Measurements from ENCODE around the gene MROH2B. TPM values are rescaled to one million over a fixed set of nuclear protein-coding genes. Genes with fewer than 3 reads are reported as not detected.

Gene MROH2B
- total RNA-seq, 4 donors from 2014 or later, result not detected

DNA sequence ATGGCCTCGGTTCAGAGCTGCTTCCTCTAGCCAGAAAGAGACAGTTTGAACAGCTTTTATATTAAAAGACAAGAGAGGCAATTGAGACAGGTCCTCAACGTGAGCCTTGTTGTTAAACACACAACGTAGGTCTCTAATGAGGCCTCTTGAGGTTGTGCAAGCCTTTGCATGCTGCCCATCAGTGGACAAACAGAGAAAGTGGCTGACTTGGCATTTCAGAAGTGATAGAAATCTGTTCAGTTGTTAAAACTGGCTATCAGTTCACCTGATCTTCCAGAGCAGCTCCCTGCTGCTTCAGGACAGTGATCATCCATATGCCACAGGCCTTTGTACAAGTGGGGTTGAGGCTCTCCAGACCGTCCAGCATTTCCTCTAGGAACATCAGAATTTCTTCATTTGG, 58.8 kb downstream of the MROH2B start:
- Histone ChIP-seq H3K36me3 (no peaks in the 10 kb centered on the region), H3K9me3 (no peaks in the 10 kb centered on the region), H3K4me3 (no peak overlapping the region), H3K4me1 (no peaks in the 10 kb centered on the region), H3K27me3 (no peaks in the 10 kb centered on the region), H3K27ac (no peak overlapping the region)
- TF ChIP-seq, protein P1, sequence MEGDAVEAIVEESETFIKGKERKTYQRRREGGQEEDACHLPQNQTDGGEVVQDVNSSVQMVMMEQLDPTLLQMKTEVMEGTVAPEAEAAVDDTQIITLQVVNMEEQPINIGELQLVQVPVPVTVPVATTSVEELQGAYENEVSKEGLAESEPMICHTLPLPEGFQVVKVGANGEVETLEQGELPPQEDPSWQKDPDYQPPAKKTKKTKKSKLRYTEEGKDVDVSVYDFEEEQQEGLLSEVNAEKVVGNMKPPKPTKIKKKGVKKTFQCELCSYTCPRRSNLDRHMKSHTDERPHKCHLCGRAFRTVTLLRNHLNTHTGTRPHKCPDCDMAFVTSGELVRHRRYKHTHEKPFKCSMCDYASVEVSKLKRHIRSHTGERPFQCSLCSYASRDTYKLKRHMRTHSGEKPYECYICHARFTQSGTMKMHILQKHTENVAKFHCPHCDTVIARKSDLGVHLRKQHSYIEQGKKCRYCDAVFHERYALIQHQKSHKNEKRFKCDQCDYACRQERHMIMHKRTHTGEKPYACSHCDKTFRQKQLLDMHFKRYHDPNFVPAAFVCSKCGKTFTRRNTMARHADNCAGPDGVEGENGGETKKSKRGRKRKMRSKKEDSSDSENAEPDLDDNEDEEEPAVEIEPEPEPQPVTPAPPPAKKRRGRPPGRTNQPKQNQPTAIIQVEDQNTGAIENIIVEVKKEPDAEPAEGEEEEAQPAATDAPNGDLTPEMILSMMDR (IDR thresholded peaks at IDR 0.05), result no peak
- TF ChIP-seq POLR2A (IDR thresholded peaks at IDR 0.05), result no peak
- no peak for DNase-seq

DNA sequence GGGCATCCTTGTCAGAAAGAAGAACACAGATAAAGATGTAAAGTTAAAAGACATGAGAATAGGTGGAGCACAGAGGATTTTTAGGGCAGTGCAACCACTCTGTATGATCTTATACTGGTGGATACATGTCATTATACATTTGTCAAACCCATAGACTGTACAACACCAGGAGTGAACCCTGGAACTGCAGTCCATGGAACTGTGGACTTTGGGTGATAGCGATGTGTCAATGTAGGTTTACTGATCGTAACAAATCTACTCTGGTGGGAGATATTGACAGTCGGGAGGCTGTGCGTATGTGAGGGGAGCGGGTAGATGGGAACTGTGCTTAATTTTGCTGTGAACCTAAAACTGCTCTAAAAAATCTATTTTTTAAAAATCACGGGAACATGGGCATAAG, 60.6 kb downstream of the MROH2B start:
- Histone ChIP-seq H3K4me3 (no peak overlapping the region), H3K36me3 (no peaks in the 10 kb centered on the region), H3K27me3 (no peaks in the 10 kb centered on the region), H3K9me3 (no peaks in the 10 kb centered on the region), H3K4me1 (no peaks in the 10 kb centered on the region), H3K27ac (no peak overlapping the region)
- TF ChIP-seq, protein P1 (IDR thresholded peaks at IDR 0.05), result no peak
- TF ChIP-seq POLR2A (IDR thresholded peaks at IDR 0.05), result no peak
- no peak for DNase-seq

DNA sequence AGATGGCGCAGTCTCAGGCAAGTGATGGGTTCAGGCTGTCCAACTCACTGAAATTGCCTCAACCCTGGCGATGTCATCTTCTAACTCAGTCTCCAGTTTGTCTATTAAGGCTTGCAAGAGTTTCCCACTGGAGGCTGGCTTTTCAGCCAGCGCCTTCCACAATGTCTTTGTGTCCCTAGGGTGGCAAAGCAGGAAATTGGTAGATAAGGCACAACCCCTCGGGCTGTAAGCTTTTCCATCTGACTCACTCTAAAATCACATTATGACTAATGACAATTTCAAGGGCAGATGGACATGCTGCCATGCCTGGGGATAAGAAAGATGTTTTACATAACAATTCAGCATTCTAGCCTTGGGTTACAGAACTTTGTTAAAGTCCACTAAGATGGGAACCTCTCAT, 61.9 kb downstream of the MROH2B start:
- no peaks in the 10 kb centered on the region for H3K4me1 ChIP-seq
- TF ChIP-seq POLR2A (IDR thresholded peaks at IDR 0.05), result no peak
- TF ChIP-seq, protein P1 (IDR thresholded peaks at IDR 0.05), result no peak
- no peaks in the 10 kb centered on the region for H3K27me3 ChIP-seq
- DNase-seq, result no peak
- no peak overlapping the region for H3K4me3 ChIP-seq
- no peak overlapping the region for H3K27ac ChIP-seq
- H3K36me3 ChIP-seq, result no peaks in the 10 kb centered on the region
- no peaks in the 10 kb centered on the region for H3K9me3 ChIP-seq

DNA sequence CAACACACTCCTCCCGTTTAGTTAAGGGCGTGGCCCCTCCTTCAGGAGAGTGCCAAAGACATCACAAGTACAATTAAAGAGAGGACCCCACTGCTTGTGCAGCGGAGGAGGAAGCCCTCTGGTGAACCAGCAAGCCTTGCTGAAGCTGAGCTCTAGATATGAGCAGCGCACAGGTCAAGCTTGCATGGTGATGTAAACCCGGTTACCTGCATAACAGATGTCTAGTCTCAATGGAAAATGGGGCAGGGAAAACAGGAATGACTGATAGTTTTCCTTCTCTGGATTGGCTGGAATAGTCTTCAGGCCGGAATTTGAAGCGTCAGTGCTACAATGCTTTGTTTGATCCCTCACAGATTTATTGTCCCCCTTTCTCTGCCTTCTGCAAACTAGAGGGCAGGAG, 66.2 kb downstream of the MROH2B start:
- no peaks in the 10 kb centered on the region for H3K36me3 ChIP-seq
- no peaks in the 10 kb centered on the region for H3K27me3 ChIP-seq
- no peak for TF ChIP-seq POLR2A (IDR thresholded peaks at IDR 0.05)
- TF ChIP-seq, protein P1 (IDR thresholded peaks at IDR 0.05), result no peak
- no peaks in the 10 kb centered on the region for H3K4me1 ChIP-seq
- H3K27ac ChIP-seq, result no peak overlapping the region
- H3K9me3 ChIP-seq, result no peaks in the 10 kb centered on the region
- no peak overlapping the region for H3K4me3 ChIP-seq
- no peak for DNase-seq

DNA sequence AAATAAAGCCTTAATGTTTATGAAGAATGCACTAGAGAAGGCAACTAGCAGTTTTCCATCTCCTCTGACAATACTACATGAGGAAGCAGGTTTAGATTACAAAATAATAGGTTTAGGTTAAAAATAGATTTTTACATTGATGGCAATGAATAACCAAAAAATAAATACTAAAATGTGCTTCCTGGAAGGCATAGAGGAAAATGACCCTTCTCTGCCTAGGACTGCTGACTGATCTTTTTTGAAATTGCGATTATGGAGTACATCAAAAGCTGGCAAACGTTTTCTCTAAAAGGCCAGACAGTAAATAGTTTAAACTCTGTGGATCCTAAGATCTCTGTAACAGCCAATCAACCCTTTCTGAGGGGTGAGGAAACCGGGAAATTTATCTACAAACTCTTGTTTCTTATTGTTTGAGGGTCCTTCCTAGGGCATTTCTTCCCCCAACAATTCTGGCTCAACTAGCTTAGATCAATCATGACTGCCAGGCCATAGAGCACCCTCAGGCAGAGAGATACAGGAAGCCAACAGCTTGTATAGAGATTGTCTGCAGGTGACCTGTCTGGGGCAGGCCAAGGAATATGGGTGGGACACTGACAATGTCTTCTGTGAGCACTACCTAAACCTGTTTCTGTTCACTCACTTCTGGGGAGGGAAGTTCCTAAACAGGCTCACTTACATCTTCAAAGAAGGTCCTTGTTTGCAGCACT, 67.3 kb downstream of the MROH2B start:
- H3K4me1 ChIP-seq, result no peaks in the 10 kb centered on the region
- H3K27me3 ChIP-seq, result no peaks in the 10 kb centered on the region
- no peak overlapping the region for H3K4me3 ChIP-seq
- DNase-seq, result no peak
- no peak overlapping the region for H3K27ac ChIP-seq
- H3K9me3 ChIP-seq, result no peaks in the 10 kb centered on the region
- TF ChIP-seq, protein P1 (IDR thresholded peaks at IDR 0.05), result no peak
- no peak for TF ChIP-seq POLR2A (IDR thresholded peaks at IDR 0.05)
- no peaks in the 10 kb centered on the region for H3K36me3 ChIP-seq

DNA sequence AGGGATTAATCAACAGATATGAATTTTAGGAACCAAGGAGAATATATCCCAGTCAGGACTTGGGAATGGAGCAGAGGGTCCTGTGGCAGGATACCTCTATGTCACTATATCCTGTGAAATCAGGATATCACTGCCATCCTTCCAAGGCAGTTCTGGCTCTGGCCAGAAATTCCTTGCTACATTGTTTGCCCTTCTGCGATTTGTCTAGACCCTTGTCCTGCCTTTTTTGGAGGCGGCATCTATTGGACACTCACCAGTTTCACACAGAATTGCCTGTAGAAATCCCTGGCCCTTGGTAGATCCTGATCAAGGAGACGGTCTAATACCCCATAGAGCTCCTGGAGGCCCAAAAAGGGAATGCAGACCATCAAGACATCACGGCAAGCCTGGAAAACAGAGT, 71.2 kb downstream of the MROH2B start:
- no peaks in the 10 kb centered on the region for H3K9me3 ChIP-seq
- H3K4me3 ChIP-seq, result no peak overlapping the region
- TF ChIP-seq, protein P1 (IDR thresholded peaks at IDR 0.05), result no peak
- no peak for TF ChIP-seq POLR2A (IDR thresholded peaks at IDR 0.05)
- no peaks in the 10 kb centered on the region for H3K27me3 ChIP-seq
- H3K27ac ChIP-seq, result no peak overlapping the region
- no peaks in the 10 kb centered on the region for H3K36me3 ChIP-seq
- H3K4me1 ChIP-seq, result no peaks in the 10 kb centered on the region
- DNase-seq, result no peak
